Suprapubic skin (tissue), 4 donors: ENCODE results near the gene CATSPERB. TPM values are rescaled to one million over a fixed set of nuclear protein-coding genes. Genes with fewer than 3 reads are reported as not detected.
"Not testable (repeated sequence)": the region's sequence is repeated elsewhere in the genome, so short reads cannot be mapped to it uniquely, and the experiment has no call there.

ENCODE experiments used
- DNase-seq, 2 donors: peaks; one replicate each; pipeline ENCODE4 v3.0.0-alpha.2; 2019; ENCODE audit warnings: low spot score in 2 of 2
- H3K27ac ChIP-seq: fragments of 200-600 bp; sonication (generic); one replicate; pipeline ENCODE4 v1.5.1; 2019
- H3K27me3 ChIP-seq: fragments of 200-600 bp; sonication (generic); one replicate; pipeline ENCODE4 v1.5.1; 2019
- H3K36me3 ChIP-seq: fragments of 200-600 bp; sonication (generic); one replicate; pipeline ENCODE4 v1.5.1; 2019
- H3K4me1 ChIP-seq: fragments of 200-600 bp; sonication (generic); one replicate; pipeline ENCODE4 v1.5.1; 2019
- H3K4me3 ChIP-seq: fragments of 200-600 bp; sonication (generic); one replicate; pipeline ENCODE4 v1.5.1; 2019; ENCODE audit warnings: mild to moderate bottlenecking
- H3K9me3 ChIP-seq: fragments of 200-600 bp; sonication (generic); one replicate; pipeline ENCODE4 v1.5.1; 2019
- EP300 ChIP-seq: sonication (generic); formaldehyde crosslinking; IDR thresholded peaks from one replicate; pipeline ENCODE4 v1.6.1; 2017; ENCODE audit warnings: antibody characterized with exemption
- POLR2A ChIP-seq, 2 donors: fragments of 450-650 bp; IDR thresholded peaks; one replicate each; pipeline ENCODE4 v1.6.1; 2017; ENCODE audit warnings: antibody characterized with exemption in 2 of 2, mild to moderate bottlenecking in 2 of 2, moderate library complexity in 2 of 2
- POLR2AphosphoS5 ChIP-seq, 3 donors: sonication (generic); formaldehyde crosslinking; IDR thresholded peaks; one replicate each; pipeline ENCODE4 v1.6.1; 2017; ENCODE audit warnings: antibody characterized with exemption in 3 of 3
- WGBS: methylation state at CpG from one replicate; pipeline ENCODE4 v1.1.5; 2018; 5-methylcytosine and 5-hydroxymethylcytosine counted together
- total RNA-seq, 4 donors: library from RNA; depleted of rRNA; stranded (reverse); fragments of >200 nt; gene quantifications; one replicate each; pipeline ENCODE4 v1.1.0, GENCODE V29; 2016
- TF ChIP-seq, protein P1 (sequence below), 2 donors: fragments of 200-600 bp in 1 of 2; fragments of 450-650 bp in 1 of 2; sonication (generic) in 1 of 2; IDR thresholded peaks; one replicate each; pipeline ENCODE4 v1.5.1; 2016 to 2019; ENCODE audit warnings: antibody characterized with exemption in 2 of 2, mild to moderate bottlenecking in 1 of 2, moderate library complexity in 1 of 2

CATSPERB gene
- total RNA-seq, 4 donors from 2014 or later = 0.16 to 1.3 (median 0.48) TPM

DNA sequence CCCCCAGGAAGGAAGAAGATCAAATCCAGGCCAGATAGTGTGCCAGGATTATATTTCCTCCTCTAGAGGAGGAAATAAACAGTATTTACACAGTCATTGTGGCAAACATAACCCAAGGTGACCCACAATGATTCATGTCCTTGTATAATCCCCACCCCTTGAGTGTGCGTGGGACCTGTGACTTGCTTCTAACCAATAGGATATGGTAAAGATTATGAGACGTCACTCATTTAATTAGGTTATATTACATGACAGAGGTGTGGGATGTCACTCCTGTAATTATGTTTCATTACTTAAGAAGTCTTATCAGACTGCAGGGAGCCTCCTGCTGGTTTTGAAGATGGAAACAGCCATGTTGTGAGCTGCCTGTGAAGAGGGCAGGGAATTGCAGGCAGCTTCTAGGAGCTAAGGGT lies 12.2 kb upstream of the CATSPERB start:
- Histone ChIP-seq H3K36me3 (no peaks in the 10 kb centered on the region), H3K4me3 (no peak overlapping the region), H3K4me1 (no peaks in the 10 kb centered on the region), H3K9me3 (no peaks in the 10 kb centered on the region), H3K27ac (no peak overlapping the region), H3K27me3 (no peaks in the 10 kb centered on the region)
- 65% methylated on average over 2 of the region's 2 CpGs for WGBS
- no peak for DNase-seq
- TF ChIP-seq POLR2A (IDR thresholded peaks at IDR 0.05) = no peak
- TF ChIP-seq EP300 = no peak
- no peak for TF ChIP-seq POLR2AphosphoS5 (IDR thresholded peaks at IDR 0.05)
- TF ChIP-seq, protein P1, sequence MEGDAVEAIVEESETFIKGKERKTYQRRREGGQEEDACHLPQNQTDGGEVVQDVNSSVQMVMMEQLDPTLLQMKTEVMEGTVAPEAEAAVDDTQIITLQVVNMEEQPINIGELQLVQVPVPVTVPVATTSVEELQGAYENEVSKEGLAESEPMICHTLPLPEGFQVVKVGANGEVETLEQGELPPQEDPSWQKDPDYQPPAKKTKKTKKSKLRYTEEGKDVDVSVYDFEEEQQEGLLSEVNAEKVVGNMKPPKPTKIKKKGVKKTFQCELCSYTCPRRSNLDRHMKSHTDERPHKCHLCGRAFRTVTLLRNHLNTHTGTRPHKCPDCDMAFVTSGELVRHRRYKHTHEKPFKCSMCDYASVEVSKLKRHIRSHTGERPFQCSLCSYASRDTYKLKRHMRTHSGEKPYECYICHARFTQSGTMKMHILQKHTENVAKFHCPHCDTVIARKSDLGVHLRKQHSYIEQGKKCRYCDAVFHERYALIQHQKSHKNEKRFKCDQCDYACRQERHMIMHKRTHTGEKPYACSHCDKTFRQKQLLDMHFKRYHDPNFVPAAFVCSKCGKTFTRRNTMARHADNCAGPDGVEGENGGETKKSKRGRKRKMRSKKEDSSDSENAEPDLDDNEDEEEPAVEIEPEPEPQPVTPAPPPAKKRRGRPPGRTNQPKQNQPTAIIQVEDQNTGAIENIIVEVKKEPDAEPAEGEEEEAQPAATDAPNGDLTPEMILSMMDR (IDR thresholded peaks at IDR 0.05) = no peak

DNA sequence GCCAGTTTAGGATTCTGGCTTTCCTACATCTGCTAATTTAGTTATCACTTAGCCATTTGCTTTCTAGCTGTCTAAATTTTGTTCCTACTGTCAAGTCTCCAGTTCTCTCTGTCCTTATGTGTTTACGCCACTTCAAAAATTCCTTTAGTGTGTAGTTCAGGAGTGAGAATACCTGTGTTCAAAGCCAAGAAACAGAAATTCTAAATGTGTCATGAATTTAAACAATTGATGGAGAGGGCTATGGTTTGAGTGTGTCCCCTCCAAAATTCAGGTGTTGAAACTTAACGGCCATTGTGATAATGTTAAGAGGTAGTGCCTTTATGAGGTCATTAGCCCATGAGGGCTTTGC lies 11.4 kb upstream of the CATSPERB start:
- TF ChIP-seq EP300 (no peak), POLR2A (IDR thresholded peaks at IDR 0.05) (no peak), POLR2AphosphoS5 (IDR thresholded peaks at IDR 0.05) (no peak)
- TF ChIP-seq, protein P1 (IDR thresholded peaks at IDR 0.05) = no peak
- 91% methylated on average over 2 of the region's 2 CpGs for WGBS
- no peak overlapping the region for H3K27ac ChIP-seq
- H3K9me3 ChIP-seq = no peaks in the 10 kb centered on the region
- H3K4me1 ChIP-seq = no peaks in the 10 kb centered on the region
- H3K36me3 ChIP-seq = no peaks in the 10 kb centered on the region
- DNase-seq = no peak
- H3K27me3 ChIP-seq = no peaks in the 10 kb centered on the region
- H3K4me3 ChIP-seq = no peak overlapping the region

DNA sequence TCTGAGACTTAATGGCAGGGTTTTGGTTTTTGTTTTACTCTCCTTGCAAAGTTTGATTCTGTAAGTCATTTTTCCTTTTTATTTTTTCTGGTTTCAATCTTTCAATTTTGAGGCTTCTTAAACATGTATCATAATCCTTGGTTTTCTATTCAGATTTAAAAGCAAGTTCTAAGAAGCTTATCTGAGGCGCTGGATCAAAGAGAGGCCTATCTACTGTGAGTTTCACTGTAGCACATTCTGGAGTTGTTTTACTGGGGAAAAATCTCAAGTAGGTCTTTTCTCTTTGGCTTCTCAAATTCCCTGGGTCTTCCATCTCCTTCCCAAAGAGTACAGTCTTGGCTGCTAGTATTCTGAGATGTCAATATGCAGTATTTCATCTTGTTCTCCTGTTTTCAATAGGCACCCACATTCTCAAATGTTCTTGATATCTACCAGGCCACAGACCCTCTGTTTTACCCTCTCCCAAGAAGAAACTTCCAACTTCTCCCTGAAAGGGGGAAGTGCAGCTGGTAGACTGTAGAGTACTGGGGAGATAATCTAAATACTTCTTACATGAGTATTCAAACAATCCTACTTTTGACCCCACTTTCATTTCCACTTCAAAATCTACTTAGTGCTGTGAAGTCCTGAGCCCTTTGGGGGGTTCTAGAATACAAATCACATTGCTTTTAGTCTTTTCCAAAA lies 10.9 kb upstream of the CATSPERB start:
- no peak overlapping the region for H3K4me3 ChIP-seq
- no peak overlapping the region for H3K27ac ChIP-seq
- no peaks in the 10 kb centered on the region for H3K9me3 ChIP-seq
- no peaks in the 10 kb centered on the region for H3K27me3 ChIP-seq
- DNase-seq = no peak
- TF ChIP-seq, protein P1 (IDR thresholded peaks at IDR 0.05) = no peak
- TF ChIP-seq POLR2AphosphoS5 (IDR thresholded peaks at IDR 0.05) = no peak
- no peak for TF ChIP-seq POLR2A (IDR thresholded peaks at IDR 0.05)
- TF ChIP-seq EP300 = no peak
- H3K4me1 ChIP-seq = no peaks in the 10 kb centered on the region
- 89% methylated on average over 1 of the region's 1 CpG for WGBS
- no peaks in the 10 kb centered on the region for H3K36me3 ChIP-seq

DNA sequence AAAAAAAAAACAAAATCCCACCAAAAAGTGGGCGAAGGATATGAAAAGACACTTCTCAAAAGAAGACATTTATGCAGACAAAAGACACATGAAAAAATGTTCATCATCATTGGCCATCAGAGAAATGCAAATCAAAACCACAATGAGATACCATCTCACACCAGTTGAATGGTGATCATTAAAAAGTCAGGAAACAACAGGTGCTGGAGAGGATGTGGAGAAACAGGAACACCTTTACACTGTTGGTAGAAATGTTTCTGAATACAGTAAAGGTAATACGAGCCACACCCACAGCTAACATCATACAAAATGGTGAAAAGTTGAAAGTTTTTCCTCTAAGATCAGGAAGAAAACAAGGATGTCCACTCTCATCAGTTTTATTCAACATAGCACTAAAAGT lies 8.0 kb upstream of the CATSPERB start:
- not testable (repeated sequence) for H3K36me3 ChIP-seq, H3K4me1 ChIP-seq, DNase-seq, H3K9me3 ChIP-seq, H3K4me3 ChIP-seq, H3K27me3 ChIP-seq, H3K27ac ChIP-seq
- 95% methylated on average over 2 of the region's 2 CpGs for WGBS

DNA sequence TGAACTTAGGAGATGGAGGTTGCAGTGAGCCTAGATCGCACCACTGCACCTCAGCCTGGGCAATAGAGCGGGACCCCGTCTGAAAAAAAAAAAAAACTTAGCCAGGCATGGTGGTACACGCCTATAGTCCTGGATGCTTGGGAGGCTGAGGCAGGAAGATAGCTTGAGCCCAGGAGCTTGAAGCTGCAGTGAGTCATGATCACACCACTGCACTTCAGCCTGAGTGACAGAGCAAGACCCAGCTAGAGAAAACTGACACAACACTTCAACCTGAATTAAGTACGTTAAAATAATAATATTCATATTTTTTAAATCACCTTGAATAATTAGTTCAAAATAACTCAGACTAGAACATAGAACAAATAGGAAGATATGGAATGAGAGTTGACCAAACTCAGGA lies 5.7 kb upstream of the CATSPERB start:
- WGBS = 89% methylated on average over 5 of the region's 5 CpGs
- no peak for TF ChIP-seq POLR2A (IDR thresholded peaks at IDR 0.05)
- TF ChIP-seq, protein P1 (IDR thresholded peaks at IDR 0.05) = no peak
- no peak for TF ChIP-seq POLR2AphosphoS5 (IDR thresholded peaks at IDR 0.05)
- TF ChIP-seq EP300 = no peak
- Histone ChIP-seq H3K36me3 (no peaks in the 10 kb centered on the region), H3K27ac (no peak overlapping the region), H3K27me3 (peaks cover 3% of the 10 kb centered on the region), H3K4me3 (no peak overlapping the region), H3K4me1 (no peaks in the 10 kb centered on the region), H3K9me3 (no peaks in the 10 kb centered on the region)
- no peak for DNase-seq
